ENCODE data around the gene SMARCB1.

DNA sequence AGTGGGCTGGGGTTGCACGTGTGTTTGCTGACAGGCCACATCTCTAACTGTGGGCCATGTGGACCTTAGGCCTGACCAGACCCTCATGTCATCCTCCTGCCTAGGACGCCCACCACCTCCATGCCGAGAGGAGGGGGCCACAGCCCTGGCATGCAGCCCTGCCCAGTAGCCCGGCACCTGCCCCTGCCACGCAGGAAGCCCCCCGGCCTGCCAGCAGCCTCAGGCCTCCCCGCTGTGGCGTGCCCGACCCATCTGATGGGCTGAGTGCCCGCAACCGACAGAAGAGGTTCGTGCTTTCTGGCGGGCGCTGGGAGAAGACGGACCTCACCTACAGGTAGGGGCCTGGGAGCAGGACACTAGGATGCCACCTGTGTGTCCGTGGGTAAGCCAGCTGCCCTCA, 7.7 kb upstream of the SMARCB1 start:
- TF ChIP-seq CTCF (conservative IDR thresholded peaks at IDR 0.05), result no peak
- no peak for TF ChIP-seq EZH2 (IDR thresholded peaks at IDR 0.05; ENCODE audit: low read depth)
